ENCODE measurements around the gene KLHL3. TPM values are rescaled to one million over a fixed set of nuclear protein-coding genes. Genes with fewer than 3 reads are reported as not detected.

The KLHL3 gene
- total RNA-seq, 1 donor from 2014 or later, result 8.9 TPM

- Histone ChIP-seq H3K79me2 (ENCODE audit: insufficient read depth, low read length) (no peaks in the 10 kb centered on the region), H3K27me3 (ENCODE audit: insufficient read depth, low read length) (peaks cover 26% of the 10 kb centered on the region), H4K20me1 (ENCODE audit: insufficient read depth, low read length) (no peaks in the 10 kb centered on the region), H3K27ac (ENCODE audit: low read depth, low read length) (no peak overlapping the region), H3K36me3 (ENCODE audit: insufficient read depth, low read length) (no peaks in the 10 kb centered on the region), H3K9ac (ENCODE audit: low read length) (no peak overlapping the region), H3K4me1 (ENCODE audit: insufficient read depth, low read length) (no peaks in the 10 kb centered on the region), H3K9me3 (ENCODE audit: insufficient read depth, low read depth, low read length) (no peaks in the 10 kb centered on the region), H2AFZ (ENCODE audit: low read depth, low read length) (no peak overlapping the region), H3K4me2 (ENCODE audit: low read length) (no peak overlapping the region), H3K4me3 (ENCODE audit: insufficient read depth, low read depth, low read length) (no peak overlapping the region)
- DNase-seq (ENCODE audit: low read depth) (peak; percentile 19), FAIRE-seq (no peak)
- Mint-ChIP-seq H3K4me1 (ENCODE audit: low read depth, unreplicated experiment) (no peaks in the 10 kb centered on the region), H3K9me3 (ENCODE audit: unreplicated experiment) (no peaks in the 10 kb centered on the region), H3K4me3 (ENCODE audit: unreplicated experiment) (no peak overlapping the region), H3K27ac (ENCODE audit: unreplicated experiment) (no peak overlapping the region), H3K27me3 (ENCODE audit: low read depth, unreplicated experiment) (peaks cover 47% of the 10 kb centered on the region), H3K36me3 (ENCODE audit: low read depth, unreplicated experiment) (no peaks in the 10 kb centered on the region)
- TF ChIP-seq EZH2 (IDR thresholded peaks at IDR 0.05; ENCODE audit: insufficient read depth, low read length) (no peak), CTCF (IDR thresholded peaks at IDR 0.05; ENCODE audit: insufficient read depth, low read depth, low read length) (no peak)
Measured at GRCh38 chr5:137594717-137595116, 141.2 kb downstream of the KLHL3 start.

- no peaks in the 10 kb centered on the region for H3K36me3 Mint-ChIP-seq (ENCODE audit: low read depth, unreplicated experiment)
- Histone ChIP-seq H3K9ac (ENCODE audit: low read length) (no peak overlapping the region), H4K20me1 (ENCODE audit: insufficient read depth, low read length) (no peaks in the 10 kb centered on the region), H3K4me1 (ENCODE audit: insufficient read depth, low read length) (no peaks in the 10 kb centered on the region), H3K27me3 (ENCODE audit: insufficient read depth, low read length) (peaks cover 14% of the 10 kb centered on the region), H3K36me3 (ENCODE audit: insufficient read depth, low read length) (no peaks in the 10 kb centered on the region), H3K4me3 (ENCODE audit: insufficient read depth, low read depth, low read length) (no peak overlapping the region), H3K9me3 (ENCODE audit: insufficient read depth, low read depth, low read length) (no peaks in the 10 kb centered on the region), H2AFZ (ENCODE audit: low read depth, low read length) (no peak overlapping the region), H3K79me2 (ENCODE audit: insufficient read depth, low read length) (no peaks in the 10 kb centered on the region), H3K4me2 (ENCODE audit: low read length) (no peak overlapping the region), H3K27ac (ENCODE audit: low read depth, low read length) (no peak overlapping the region)
- peaks cover 30% of the 10 kb centered on the region for H3K27me3 Mint-ChIP-seq (ENCODE audit: low read depth, unreplicated experiment)
- DNase-seq (ENCODE audit: low read depth) (no peak), FAIRE-seq (no peak)
- no peak overlapping the region for H3K4me3 Mint-ChIP-seq (ENCODE audit: unreplicated experiment)
- no peak overlapping the region for H3K27ac Mint-ChIP-seq (ENCODE audit: unreplicated experiment)
- no peaks in the 10 kb centered on the region for H3K9me3 Mint-ChIP-seq (ENCODE audit: unreplicated experiment)
- TF ChIP-seq EZH2 (IDR thresholded peaks at IDR 0.05; ENCODE audit: insufficient read depth, low read length) (no peak), CTCF (IDR thresholded peaks at IDR 0.05; ENCODE audit: insufficient read depth, low read depth, low read length) (no peak)
- no peaks in the 10 kb centered on the region for H3K4me1 Mint-ChIP-seq (ENCODE audit: low read depth, unreplicated experiment)
Measured at GRCh38 chr5:137592317-137592716, 143.6 kb downstream of the KLHL3 start.

- FAIRE-seq (no peak), DNase-seq (ENCODE audit: low read depth) (no peak)
- no peak overlapping the region for H2AFZ ChIP-seq (ENCODE audit: low read depth, low read length)
- H3K4me1 Mint-ChIP-seq (ENCODE audit: low read depth, unreplicated experiment), result no peaks in the 10 kb centered on the region
- H3K27ac Mint-ChIP-seq (ENCODE audit: unreplicated experiment), result no peak overlapping the region
- no peak overlapping the region for H3K4me2 ChIP-seq (ENCODE audit: low read length)
- H3K79me2 ChIP-seq (ENCODE audit: insufficient read depth, low read length), result no peaks in the 10 kb centered on the region
- peaks cover 3% of the 10 kb centered on the region for H3K27me3 Mint-ChIP-seq (ENCODE audit: low read depth, unreplicated experiment)
- H3K4me3 Mint-ChIP-seq (ENCODE audit: unreplicated experiment), result no peak overlapping the region
- H3K4me1 ChIP-seq (ENCODE audit: insufficient read depth, low read length), result no peaks in the 10 kb centered on the region
- H3K27ac ChIP-seq (ENCODE audit: low read depth, low read length), result no peak overlapping the region
- no peaks in the 10 kb centered on the region for H4K20me1 ChIP-seq (ENCODE audit: insufficient read depth, low read length)
- H3K36me3 ChIP-seq (ENCODE audit: insufficient read depth, low read length), result no peaks in the 10 kb centered on the region
- no peak overlapping the region for H3K9ac ChIP-seq (ENCODE audit: low read length)
- TF ChIP-seq EZH2 (IDR thresholded peaks at IDR 0.05; ENCODE audit: insufficient read depth, low read length) (no peak), CTCF (IDR thresholded peaks at IDR 0.05; ENCODE audit: insufficient read depth, low read depth, low read length) (no peak)
- H3K36me3 Mint-ChIP-seq (ENCODE audit: low read depth, unreplicated experiment), result no peaks in the 10 kb centered on the region
- H3K4me3 ChIP-seq (ENCODE audit: insufficient read depth, low read depth, low read length), result no peak overlapping the region
- peaks cover 11% of the 10 kb centered on the region for H3K27me3 ChIP-seq (ENCODE audit: insufficient read depth, low read length)
- H3K9me3 Mint-ChIP-seq (ENCODE audit: unreplicated experiment), result peaks cover 2% of the 10 kb centered on the region
- peaks cover 2% of the 10 kb centered on the region for H3K9me3 ChIP-seq (ENCODE audit: insufficient read depth, low read depth, low read length)
Measured at GRCh38 chr5:137589185-137589584, 146.7 kb downstream of the KLHL3 start.

Data from astrocyte (in vitro differentiated cells and primary cell).